AG04450 (cell line): ENCODE results near the gene USH2A. TPM values are rescaled to one million over a fixed set of nuclear protein-coding genes. Genes with fewer than 3 reads are reported as not detected.

Experiments
- CTCF ChIA-PET: fragments of 300-600, 350-600 bp; formaldehyde crosslinking; extraction: SDS; loops from one replicate; lab custom pipeline; 2022; ENCODE audit warnings: antibody characterized with exemption, inconsistent platforms; lab: Charles Lee
- POLR2A ChIA-PET: fragments of 350-600 bp; formaldehyde crosslinking; extraction: SDS; loops from one replicate; lab custom pipeline; 2021; ENCODE audit warnings: antibody characterized with exemption, inconsistent platforms; lab: Yijun Ruan, JAX
- DNase-seq: peaks from one replicate; pipeline ENCODE4 v3.0.0-alpha.2; 2011; ENCODE audit warnings: low read depth, low spot score
- H3K27ac ChIP-seq: one replicate; pipeline ENCODE4 v1.5.1; 2012; ENCODE audit warnings: low read depth, low read length, control low read depth
- H3K27me3 ChIP-seq: one replicate; pipeline ENCODE4 v1.6.0; 2012; ENCODE audit warnings: low read length; ENCODE audit not compliant: control insufficient read depth, insufficient read depth
- H3K4me3 ChIP-seq: 2 replicates; pipeline ENCODE4 v1.5.1; 2011; ENCODE audit warnings: mild to moderate bottlenecking, low read depth, low read length, control low read depth
- H3K9me3 ChIP-seq: 2 replicates; pipeline ENCODE4 v1.5.1; 2012; ENCODE audit warnings: low read length; ENCODE audit not compliant: control insufficient read depth, insufficient read depth
- CTCF ChIP-seq: IDR thresholded peaks from 2 replicates; pipeline ENCODE4 v1.5.1; 2011; ENCODE audit warnings: low read depth, low read length, control low read depth, inconsistent platforms
- polyA plus RNA-seq: library from polyadenylated mRNA; depleted of rRNA; stranded (reverse); fragments of >200 nt; gene quantifications from 2 replicates; pipeline ENCODE4 v1.2.3, GENCODE V29; 2011

The USH2A gene
- polyA plus RNA-seq, 1 experiment: 0.01 TPM

GRCh38 chr1:215650446-215651149 is 772.6 kb downstream of the USH2A start:
- POLR2A ChIA-PET: no interaction called here
- TF ChIP-seq CTCF: no peak
- Histone ChIP-seq H3K4me3 (no peak overlapping the region), H3K9me3 (no peaks in the 10 kb centered on the region), H3K27me3 (no peaks in the 10 kb centered on the region), H3K27ac (no peak overlapping the region)
- DNase-seq: no peak
- CTCF ChIA-PET: no interaction called here

GRCh38 chr1:215648957-215649356 is 774.3 kb downstream of the USH2A start:
- H3K27ac ChIP-seq: no peak overlapping the region
- no peak for DNase-seq
- POLR2A ChIA-PET: no interaction called here
- H3K27me3 ChIP-seq: no peaks in the 10 kb centered on the region
- no peak overlapping the region for H3K4me3 ChIP-seq
- CTCF ChIA-PET: no interaction called here
- TF ChIP-seq CTCF: no peak
- no peaks in the 10 kb centered on the region for H3K9me3 ChIP-seq

GRCh38 chr1:215647738-215648137 is 775.5 kb downstream of the USH2A start:
- no peak for DNase-seq
- Histone ChIP-seq H3K4me3 (no peak overlapping the region), H3K9me3 (no peaks in the 10 kb centered on the region), H3K27me3 (no peaks in the 10 kb centered on the region), H3K27ac (no peak overlapping the region)
- POLR2A ChIA-PET: no interaction called here
- CTCF ChIA-PET: no interaction called here
- TF ChIP-seq CTCF: no peak

- no peaks in the 10 kb centered on the region for H3K27me3 ChIP-seq
- no peak overlapping the region for H3K27ac ChIP-seq
- no peaks in the 10 kb centered on the region for H3K9me3 ChIP-seq
- ChIA-PET CTCF (no interaction called here), POLR2A (no interaction called here)
- no peak overlapping the region for H3K4me3 ChIP-seq
- DNase-seq: no peak
- TF ChIP-seq CTCF: no peak
These were observed 777.4 kb downstream of the USH2A start for GRCh38 chr1:215645861-215646260.

GRCh38 chr1:215645182-215645581 is 778.1 kb downstream of the USH2A start:
- TF ChIP-seq CTCF: no peak
- CTCF ChIA-PET: no interaction called here
- H3K9me3 ChIP-seq: no peaks in the 10 kb centered on the region

More at GRCh38 chr1:215645182-215645581, 778.1 kb downstream of the USH2A start:
- no peaks in the 10 kb centered on the region for H3K27me3 ChIP-seq
- POLR2A ChIA-PET: no interaction called here
- no peak for DNase-seq
- H3K27ac ChIP-seq: no peak overlapping the region
- H3K4me3 ChIP-seq: no peak overlapping the region
